Left lung (tissue), 10 donors: ENCODE results near the gene BARHL1. TPM values are rescaled to one million over a fixed set of nuclear protein-coding genes. Genes with fewer than 3 reads are reported as not detected.
A peak's percentile ranks its signal among the peaks of the same experiment; 100 is the strongest.

Experiments used
- ATAC-seq: fragments of 200-7000 bp; cut with Tn5 transposase; one replicate; pipeline ENCODE4 v1.9.1; 2020; ENCODE audit warnings: moderate library complexity
- DNase-seq, 4 donors: peaks; one replicate each; pipeline ENCODE4 v3.0.0-alpha.2; 2013 to 2020
- H3K27ac ChIP-seq, 2 donors: fragments of 200-600 bp; sonication (generic) in 1 of 2; one replicate each; pipeline versions ENCODE4 v1.5.0 to v1.8.0; 2020 to 2021
- H3K27me3 ChIP-seq, 2 donors: fragments of 200-600 bp; sonication (generic) in 1 of 2; one replicate each; pipeline versions ENCODE4 v1.5.0 to v1.8.0; 2020 to 2021
- H3K36me3 ChIP-seq, 2 donors: fragments of 200-600 bp; sonication (generic) in 1 of 2; one replicate each; pipeline versions ENCODE4 v1.5.0 to v1.8.0; 2020 to 2021
- H3K4me1 ChIP-seq, 2 donors: fragments of 200-600 bp; one replicate each; pipeline ENCODE4 v1.8.0; 2021
- H3K4me3 ChIP-seq, 2 donors: fragments of 200-600 bp; sonication (generic) in 1 of 2; one replicate each; pipeline versions ENCODE4 v1.5.0 to v1.8.0; 2020 to 2021; ENCODE audit warnings: mild to moderate bottlenecking in 1 of 2
- H3K9me3 ChIP-seq, 2 donors: fragments of 200-600 bp; sonication (generic) in 1 of 2; one replicate each; pipeline versions ENCODE4 v1.5.0 to v1.8.0; 2020 to 2021
- intact Hi-C, 2 donors: fragments of 100-400 bp; cut with DNase I; formaldehyde crosslinking; loops; one replicate each; pipeline versions ENCODE4 v1.11.2 to v1.14.2; 2022
- polyA plus RNA-seq, 6 donors: library from polyadenylated mRNA; unstranded; fragments of 120-200 nt; gene quantifications; one replicate each; pipeline ENCODE4 v1.2.1, GENCODE V29; 2013; ENCODE audit not compliant: insufficient read length in 6 of 6
- total RNA-seq, 2 donors: library from RNA; stranded (reverse); fragmentation: NEBNext Ultra II Directional; extraction: Animal tissue kit (Norgen Biotek cat#: 25700); gene quantifications; one replicate each; pipeline ENCODE4 v1.2.1, GENCODE V29; 2021
- TF ChIP-seq, protein P1 (sequence below), 2 donors: fragments of 200-600 bp; sonication (generic) in 1 of 2; IDR thresholded peaks; one replicate each; pipeline versions ENCODE4 v1.5.0 to v1.8.0; 2021; ENCODE audit warnings: antibody characterized with exemption in 2 of 2
- donor health status: DM: no; HTN: yes; CAD: no.
- donor health status: DM: no; HTN: no; CAD: no.

Gene BARHL1
- total and polyA plus RNA-seq, 8 donors: not detected

DNA sequence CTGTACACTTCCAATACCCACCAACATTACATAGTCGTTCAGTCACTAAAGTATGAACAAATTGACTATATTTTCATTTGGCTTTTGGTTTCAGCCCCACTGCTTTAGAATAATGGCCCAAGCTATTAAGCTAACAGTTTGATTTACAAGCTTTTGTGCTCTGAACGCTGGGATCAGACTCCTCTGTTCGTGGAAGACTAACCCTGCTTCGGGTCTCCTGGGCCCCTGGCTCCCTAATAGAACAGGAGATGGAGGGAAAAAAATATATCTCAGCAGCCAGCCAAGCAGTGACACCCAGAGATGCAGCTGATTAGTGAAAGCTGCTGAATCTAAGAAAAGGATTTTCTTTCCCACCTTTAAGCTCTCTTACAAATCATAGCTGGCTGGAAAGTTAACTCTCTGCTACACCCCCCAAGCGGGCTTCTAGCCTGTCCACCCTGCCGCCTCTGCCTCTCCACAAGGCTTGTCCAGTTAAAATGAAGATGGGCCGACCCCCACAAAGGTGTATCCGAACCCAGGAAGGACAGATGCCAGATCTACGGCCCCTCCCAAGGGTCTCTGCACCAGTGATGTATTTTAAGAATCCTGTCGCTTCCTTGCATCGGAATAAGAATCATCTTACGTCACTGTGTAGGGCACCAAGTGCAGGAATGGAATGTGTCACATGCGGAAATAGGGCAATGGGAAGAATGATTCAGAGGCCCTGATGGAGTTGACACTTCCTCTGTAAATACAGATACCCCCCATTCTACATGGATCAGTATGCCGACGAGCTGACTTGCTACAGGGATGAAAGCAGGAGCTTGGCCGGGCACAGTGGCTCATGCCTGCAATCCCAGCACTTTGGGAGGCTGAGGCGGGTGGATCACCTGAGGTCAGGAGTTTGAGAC, 33.4 kb upstream of the BARHL1 start:
- H3K9me3 ChIP-seq: peaks cover 0 to 4% of the 10 kb centered on the region in 2 donors
- intact Hi-C loops: no loop called here
- peaks cover 0 to 50% of the 10 kb centered on the region in 2 donors for H3K27me3 ChIP-seq
- H3K4me1 ChIP-seq: no peaks in the 10 kb centered on the region
- TF ChIP-seq, protein P1, sequence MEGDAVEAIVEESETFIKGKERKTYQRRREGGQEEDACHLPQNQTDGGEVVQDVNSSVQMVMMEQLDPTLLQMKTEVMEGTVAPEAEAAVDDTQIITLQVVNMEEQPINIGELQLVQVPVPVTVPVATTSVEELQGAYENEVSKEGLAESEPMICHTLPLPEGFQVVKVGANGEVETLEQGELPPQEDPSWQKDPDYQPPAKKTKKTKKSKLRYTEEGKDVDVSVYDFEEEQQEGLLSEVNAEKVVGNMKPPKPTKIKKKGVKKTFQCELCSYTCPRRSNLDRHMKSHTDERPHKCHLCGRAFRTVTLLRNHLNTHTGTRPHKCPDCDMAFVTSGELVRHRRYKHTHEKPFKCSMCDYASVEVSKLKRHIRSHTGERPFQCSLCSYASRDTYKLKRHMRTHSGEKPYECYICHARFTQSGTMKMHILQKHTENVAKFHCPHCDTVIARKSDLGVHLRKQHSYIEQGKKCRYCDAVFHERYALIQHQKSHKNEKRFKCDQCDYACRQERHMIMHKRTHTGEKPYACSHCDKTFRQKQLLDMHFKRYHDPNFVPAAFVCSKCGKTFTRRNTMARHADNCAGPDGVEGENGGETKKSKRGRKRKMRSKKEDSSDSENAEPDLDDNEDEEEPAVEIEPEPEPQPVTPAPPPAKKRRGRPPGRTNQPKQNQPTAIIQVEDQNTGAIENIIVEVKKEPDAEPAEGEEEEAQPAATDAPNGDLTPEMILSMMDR (IDR thresholded peaks at IDR 0.05): no peak
- no peak for ATAC-seq
- DNase-seq: peak in 1 of 4 donors; percentile 5
- no peak overlapping the region for H3K27ac ChIP-seq
- no peaks in the 10 kb centered on the region for H3K36me3 ChIP-seq
- no peak overlapping the region for H3K4me3 ChIP-seq

DNA sequence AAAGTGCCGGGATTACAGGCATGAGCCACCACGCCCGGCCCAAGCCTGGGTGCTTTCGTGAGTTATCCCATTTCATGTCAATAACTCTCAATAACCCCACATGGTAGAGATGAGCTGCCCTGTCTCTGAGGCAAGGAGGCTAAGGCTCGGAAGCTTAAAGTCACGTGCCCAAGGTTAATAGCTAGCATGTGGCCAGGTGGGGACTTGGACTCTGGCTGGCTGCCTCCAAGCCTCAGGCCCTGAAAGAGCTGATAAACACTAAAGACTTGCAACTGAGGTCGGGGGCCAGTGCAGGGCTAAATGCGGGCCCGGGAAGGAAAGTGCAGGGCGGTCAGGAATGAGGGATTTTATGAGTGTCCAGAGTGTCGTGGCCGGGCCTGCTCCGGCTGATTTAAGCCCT, 30.9 kb upstream of the BARHL1 start:
- intact Hi-C loops: no loop called here
- Histone ChIP-seq H3K27ac (no peak overlapping the region), H3K27me3 (peaks cover 0 to 37% of the 10 kb centered on the region in 2 donors), H3K9me3 (peaks cover 0 to 4% of the 10 kb centered on the region in 2 donors), H3K4me3 (no peak overlapping the region), H3K4me1 (no peaks in the 10 kb centered on the region), H3K36me3 (no peaks in the 10 kb centered on the region)
- ATAC-seq: no peak
- TF ChIP-seq, protein P1 (IDR thresholded peaks at IDR 0.05): no peak
- DNase-seq: peak in 1 of 4 donors; percentile 40

DNA sequence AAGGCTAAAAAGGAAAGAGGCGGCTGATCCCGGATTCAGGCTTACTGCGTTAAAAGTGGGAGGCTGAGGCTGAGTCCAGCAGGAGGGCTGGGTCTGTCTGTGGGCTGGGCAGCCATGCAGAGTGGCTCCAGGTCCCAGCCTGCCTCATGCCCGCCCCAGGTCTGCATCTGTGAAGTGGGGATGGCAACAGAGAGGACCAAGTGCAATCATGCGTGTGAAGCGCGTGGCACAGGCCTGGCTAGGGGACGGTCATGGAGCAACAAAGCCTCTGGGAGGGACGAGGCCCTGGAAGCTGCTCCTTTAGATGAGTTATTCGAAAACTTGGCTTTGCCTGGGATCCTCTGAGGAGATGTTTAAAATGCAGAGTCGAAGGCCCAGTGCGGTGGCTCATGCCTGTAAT, 30.4 kb upstream of the BARHL1 start:
- DNase-seq (peak in 1 of 4 donors; percentile 57), ATAC-seq (no peak)
- Histone ChIP-seq H3K4me3 (no peak overlapping the region), H3K4me1 (no peaks in the 10 kb centered on the region), H3K27ac (no peak overlapping the region), H3K36me3 (no peaks in the 10 kb centered on the region), H3K27me3 (peaks cover 0 to 36% of the 10 kb centered on the region in 2 donors), H3K9me3 (peaks cover 0 to 4% of the 10 kb centered on the region in 2 donors)
- TF ChIP-seq, protein P1 (IDR thresholded peaks at IDR 0.05): no peak
- intact Hi-C loops: no loop called here

DNA sequence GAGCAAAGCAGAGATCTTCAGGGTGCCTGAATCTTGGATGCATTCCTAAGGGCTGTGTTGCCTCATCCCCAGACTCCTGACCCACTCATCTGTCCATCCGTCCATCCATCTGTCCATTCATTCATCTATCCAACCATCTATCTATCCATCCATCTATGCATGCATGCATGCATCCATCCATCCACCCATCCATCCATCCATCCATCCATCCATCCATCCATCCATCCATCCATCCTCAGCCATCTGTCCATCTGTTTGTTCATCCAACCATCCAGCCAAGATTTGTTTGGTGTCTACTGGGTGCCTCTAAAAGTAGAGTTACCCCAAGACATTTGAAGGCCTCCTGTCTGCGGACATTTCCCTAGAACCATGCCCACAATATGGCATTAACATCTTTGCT, 27.7 kb upstream of the BARHL1 start:
- no peak overlapping the region for H3K4me3 ChIP-seq
- H3K27ac ChIP-seq: no peak overlapping the region
- TF ChIP-seq, protein P1 (IDR thresholded peaks at IDR 0.05): no peak
- intact Hi-C loops: no loop called here
- no peaks in the 10 kb centered on the region for H3K4me1 ChIP-seq
- H3K27me3 ChIP-seq: peaks cover 0 to 34% of the 10 kb centered on the region in 2 donors
- no peaks in the 10 kb centered on the region for H3K36me3 ChIP-seq
- DNase-seq (no peak), ATAC-seq (no peak)
- H3K9me3 ChIP-seq: peaks cover 0 to 4% of the 10 kb centered on the region in 2 donors

DNA sequence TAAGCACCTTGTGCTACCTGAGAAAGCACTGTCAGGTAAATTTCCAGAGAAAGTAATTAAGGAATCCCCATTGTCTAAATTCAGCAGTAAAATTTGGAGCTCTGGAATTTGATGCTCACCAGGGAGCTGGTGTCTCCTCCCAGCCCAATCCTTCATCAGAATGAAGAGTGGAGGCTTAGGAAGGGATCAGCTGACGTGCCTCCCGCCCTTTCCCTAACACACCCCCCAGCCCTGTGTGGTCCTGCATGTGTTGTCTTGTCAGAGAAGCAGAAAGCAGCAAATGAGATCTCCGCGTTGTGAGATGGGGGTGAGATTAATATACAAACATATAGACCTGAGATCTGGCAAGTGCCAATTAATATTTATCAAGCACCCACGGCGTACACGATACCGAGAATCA, 26.9 kb upstream of the BARHL1 start:
- no peak overlapping the region for H3K4me3 ChIP-seq
- DNase-seq (no peak), ATAC-seq (no peak)
- H3K27ac ChIP-seq: no peak overlapping the region
- H3K4me1 ChIP-seq: no peaks in the 10 kb centered on the region
- intact Hi-C loops: no loop called here
- TF ChIP-seq, protein P1 (IDR thresholded peaks at IDR 0.05): no peak
- H3K36me3 ChIP-seq: no peaks in the 10 kb centered on the region
- H3K9me3 ChIP-seq: peaks cover 0 to 4% of the 10 kb centered on the region in 2 donors
- peaks cover 0 to 34% of the 10 kb centered on the region in 2 donors for H3K27me3 ChIP-seq
